Activated effector memory CD4-positive, alpha-beta T cell treated with anti-CD3 and anti-CD28 coated beads, Interleukin-2, amount 50 U/mL, for 16 hours (primary cell): ENCODE results near the gene LAMB3.

ENCODE experiments used
- DNase-seq: peaks from one replicate; pipeline ENCODE4 v3.0.0-alpha.2; 2020

The LAMB3 gene

DNA sequence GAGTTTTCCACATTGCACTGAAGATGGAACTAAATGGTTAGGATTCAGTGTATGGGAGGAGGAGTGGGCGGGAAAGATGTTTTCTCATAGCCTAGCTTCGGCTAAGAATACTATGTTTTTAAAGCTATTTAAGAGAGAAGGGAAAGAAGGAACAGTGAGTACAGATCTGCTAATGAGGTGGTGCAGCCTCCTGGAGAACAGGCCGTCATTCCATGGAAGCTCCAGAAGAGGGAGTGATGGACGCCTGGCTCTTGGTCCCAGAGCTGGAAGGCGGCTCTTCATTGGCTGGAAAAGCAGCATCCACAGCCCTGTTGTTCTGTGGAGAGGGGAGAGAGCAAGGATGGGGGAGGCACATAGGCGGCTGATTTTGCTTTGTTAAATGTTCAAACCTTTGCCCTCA lies 61.8 kb downstream of the LAMB3 start:
- no peak for DNase-seq

- no peak for DNase-seq
Measured at GRCh38 chr1:209589863-209590262, 62.4 kb downstream of the LAMB3 start.

- DNase-seq, result no peak
Measured at GRCh38 chr1:209589440-209589839, 62.8 kb downstream of the LAMB3 start.

- no peak for DNase-seq
Measured at GRCh38 chr1:209587789-209588188, 64.4 kb downstream of the LAMB3 start.

DNA sequence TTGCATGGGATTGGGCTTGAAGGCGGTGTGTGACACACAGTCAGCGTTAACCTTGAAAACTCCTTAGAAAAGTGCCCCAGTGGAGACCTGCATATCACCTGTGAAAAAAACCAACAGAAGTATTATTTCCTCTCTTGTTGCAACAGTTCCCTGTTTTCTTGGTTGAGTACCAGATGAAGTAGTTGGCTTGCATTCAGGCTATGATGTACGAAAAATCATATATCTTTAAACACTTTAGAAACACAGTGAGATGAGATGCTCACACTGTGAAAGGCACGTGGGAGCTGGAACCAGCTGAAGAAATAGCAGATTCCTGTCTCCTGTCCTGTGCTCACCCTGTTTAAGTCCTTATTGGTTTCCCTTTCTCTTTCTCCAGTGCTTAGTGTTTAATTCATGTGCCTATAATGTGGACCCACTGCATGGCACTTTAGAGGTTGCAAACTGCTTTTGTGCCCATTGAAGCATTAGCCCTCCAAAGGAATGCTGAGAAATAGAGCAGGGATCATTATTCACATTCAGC lies 65.9 kb downstream of the LAMB3 start:
- DNase-seq, result no peak

GRCh38 chr1:209585672-209586071 lies 66.6 kb downstream of the LAMB3 start:
- DNase-seq, result no peak

DNA sequence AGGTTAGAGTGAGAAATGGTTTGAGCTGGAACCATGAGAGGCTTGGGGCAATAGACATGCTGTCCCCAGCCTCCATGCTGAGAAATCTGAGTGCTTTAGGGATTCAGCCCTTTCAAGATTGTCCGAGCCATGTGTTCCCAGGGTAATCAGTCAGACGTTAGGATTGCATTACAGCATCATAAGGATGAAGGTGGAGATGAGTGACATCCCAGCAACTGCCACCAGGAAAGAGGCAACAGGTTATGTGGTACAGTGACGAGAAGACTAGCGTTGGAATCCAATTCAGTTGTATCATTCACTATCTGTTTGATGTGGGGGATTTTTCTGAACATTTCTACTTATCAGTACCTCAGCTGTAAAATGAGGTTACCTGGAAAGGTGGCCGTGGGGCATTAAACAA lies 67.0 kb downstream of the LAMB3 start:
- DNase-seq, result no peak

- DNase-seq, result no peak
Measured at GRCh38 chr1:209584231-209584672, 68.0 kb downstream of the LAMB3 start.

- no peak for DNase-seq
Measured at GRCh38 chr1:209583408-209583807, 68.8 kb downstream of the LAMB3 start, which contains the start of gene CAMK1G. Gene CAMK1G (plus strand): TSS chr1:209583714. CDS start chr1:209594984, 11,270 bp downstream.

GRCh38 chr1:209580577-209580976 lies 71.6 kb downstream of the LAMB3 start:
- no peak for DNase-seq

GRCh38 chr1:209577346-209577745 lies 74.9 kb downstream of the LAMB3 start:
- no peak for DNase-seq

DNA sequence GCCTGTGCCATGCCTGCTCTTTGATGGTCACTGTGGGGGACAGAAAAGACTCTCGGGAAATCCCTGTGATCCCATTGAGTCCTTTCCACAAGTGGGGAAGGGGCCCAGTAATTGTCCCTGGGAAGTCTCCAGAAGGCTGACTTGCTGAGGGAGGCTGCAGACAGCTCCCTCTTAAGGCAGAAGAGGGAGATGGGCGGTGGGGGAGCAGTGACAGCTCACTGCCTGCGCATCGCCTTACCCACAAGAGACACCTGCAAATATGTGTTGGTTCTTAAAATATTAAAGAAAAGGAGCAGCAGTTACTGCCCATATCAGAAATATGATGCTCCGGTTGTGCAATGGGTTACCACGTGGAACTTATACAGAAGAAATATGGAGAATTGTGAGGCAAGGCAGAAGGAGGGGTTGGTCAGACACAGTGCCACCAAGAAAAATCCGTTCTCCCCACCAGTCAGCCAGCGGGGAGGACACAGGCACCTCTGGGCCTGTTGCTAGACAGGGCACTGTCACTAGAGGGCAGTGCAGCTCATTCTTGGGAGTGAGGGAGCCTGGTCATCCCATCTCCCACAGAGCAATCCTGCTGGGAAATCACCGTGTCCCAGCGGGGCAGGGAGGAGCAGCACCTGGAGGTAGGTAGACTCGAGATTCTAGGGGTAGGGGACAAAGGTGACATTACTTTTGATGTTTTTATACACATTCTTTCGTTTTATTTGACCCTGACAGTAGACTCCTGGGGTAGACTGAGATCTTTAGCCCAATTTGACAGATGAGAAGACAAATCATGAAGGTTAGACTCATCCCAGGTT lies 75.6 kb downstream of the LAMB3 start:
- peak; percentile 88 for DNase-seq

DNA sequence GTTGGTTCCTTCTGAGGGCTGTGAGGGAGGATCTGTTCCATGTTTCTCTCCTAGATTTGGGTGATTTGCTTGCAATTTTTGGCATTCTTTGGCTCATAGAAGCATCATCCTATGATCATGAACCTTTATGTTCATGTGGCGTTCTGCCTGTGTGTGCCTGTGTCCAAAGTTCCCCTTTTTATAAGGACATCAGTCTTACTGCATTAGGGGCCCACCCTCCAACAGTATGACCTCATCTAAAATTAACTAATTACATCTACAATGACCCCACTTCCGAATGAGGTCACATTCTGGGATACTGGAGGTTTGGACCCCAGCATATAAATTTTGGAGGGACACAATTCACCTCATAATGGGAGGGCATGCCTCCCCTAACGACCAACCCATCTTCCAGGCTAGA lies 81.5 kb downstream of the LAMB3 start:
- DNase-seq, result no peak

DNA sequence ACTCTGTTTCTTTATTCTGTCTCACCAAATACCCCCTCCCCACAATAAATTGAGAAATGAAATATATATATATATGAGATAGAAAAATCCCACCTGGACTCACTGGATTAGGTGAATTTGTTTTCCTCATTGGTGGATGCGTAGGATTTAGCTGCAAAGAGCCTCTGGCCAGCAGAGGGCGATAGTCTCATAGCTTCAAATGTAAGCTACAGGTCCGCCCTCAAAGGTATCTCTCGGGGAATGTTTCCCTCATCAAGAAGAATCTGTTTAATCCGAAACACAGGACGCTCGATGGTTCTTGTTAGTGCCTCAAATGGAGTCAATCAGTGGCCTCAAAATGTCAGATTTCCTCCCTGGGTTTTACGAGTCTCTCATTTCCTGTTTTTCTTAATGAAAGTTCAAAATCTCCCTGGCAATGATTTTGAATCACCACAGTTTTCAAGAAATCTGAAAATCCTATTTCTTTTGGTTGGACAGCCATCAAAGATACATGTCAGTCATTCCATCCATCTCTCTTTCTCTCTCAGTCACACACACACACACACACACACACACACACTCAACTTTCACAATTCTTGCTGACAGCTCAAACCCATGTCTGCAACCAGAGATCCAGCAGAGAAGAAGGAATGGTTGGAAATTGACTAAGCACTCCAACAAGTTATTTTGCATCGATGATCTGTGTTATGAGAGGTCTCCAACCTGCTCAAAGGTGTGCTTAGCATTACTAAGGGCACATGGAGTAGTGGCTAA lies 82.6 kb downstream of the LAMB3 start:
- DNase-seq, result peak; percentile 90

- no peak for DNase-seq
Measured at GRCh38 chr1:209567698-209568175, 84.5 kb downstream of the LAMB3 start.

DNA sequence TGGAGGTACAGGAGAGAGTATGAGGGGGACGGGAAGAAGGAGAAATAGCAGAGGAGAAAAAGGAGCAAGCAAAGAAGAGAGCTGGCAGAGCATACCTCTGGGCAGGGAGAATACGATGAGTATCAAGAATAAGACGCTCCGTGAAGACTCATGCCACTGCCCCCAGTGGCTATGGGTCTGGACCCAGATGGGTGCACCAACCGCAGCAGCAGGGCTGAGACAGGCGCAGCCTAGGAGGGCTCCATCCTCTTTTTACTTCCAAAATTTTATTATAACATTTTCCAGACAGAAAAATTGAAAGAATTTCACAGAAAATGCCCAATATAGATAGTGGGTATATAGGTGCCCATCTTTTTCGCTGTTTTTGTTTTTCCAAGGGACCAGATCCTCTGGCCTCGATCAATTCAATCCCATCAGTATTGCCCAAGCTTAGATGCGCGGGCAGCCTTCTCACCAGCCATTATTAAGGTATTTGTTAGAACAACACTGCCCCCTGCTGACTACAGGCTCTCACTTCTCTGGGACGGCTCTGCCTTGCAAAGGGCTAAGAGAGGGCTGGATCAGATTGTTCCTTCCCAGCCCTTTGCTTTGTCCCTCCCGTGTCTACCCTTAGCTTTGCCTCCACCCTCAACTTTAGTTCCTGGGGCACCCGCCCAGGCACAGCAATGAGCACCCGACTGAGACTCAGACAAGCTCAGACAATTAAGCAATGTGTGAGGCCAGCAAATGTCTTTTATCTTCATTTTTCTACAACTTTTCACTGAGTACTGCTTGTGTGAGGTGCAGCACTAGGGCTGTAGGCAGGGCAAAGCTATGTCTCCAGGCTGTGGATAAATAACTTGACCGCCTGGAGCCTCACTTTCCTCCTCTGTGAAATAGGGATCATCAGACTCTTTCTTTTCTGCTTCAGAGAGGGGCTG lies 86.2 kb downstream of the LAMB3 start:
- DNase-seq, result peak; percentile 87
